ENCODE measurements around the gene LAMC3. TPM values are rescaled to one million over a fixed set of nuclear protein-coding genes. Genes with fewer than 3 reads are reported as not detected.

Gene LAMC3
- total RNA-seq, 3 donors from 2014 or later = 2.1 to 8.5 (median 7.8) TPM

- no peak overlapping the region for H3K4me3 ChIP-seq
- no peaks in the 10 kb centered on the region for H3K4me1 ChIP-seq
- no peaks in the 10 kb centered on the region for H3K9me3 ChIP-seq
- no peaks in the 10 kb centered on the region for H3K36me3 ChIP-seq
- peak overlapping the region; percentile 30 to 61 for H3K27ac ChIP-seq
- no peaks in the 10 kb centered on the region for H3K27me3 ChIP-seq
- intact Hi-C loops (cut with DNase I; ENCODE audit: low total_unique reads) = no loop called here
- no peak for DNase-seq (ENCODE audit: low spot score in 2 of 2)
- TF ChIP-seq POLR2A (IDR thresholded peaks at IDR 0.05) (no peak), POLR2AphosphoS5 (IDR thresholded peaks at IDR 0.05) (no peak), CTCF (IDR thresholded peaks at IDR 0.05) (no peak)
Observed at GRCh38 chr9:131017067-131017466, 8.1 kb downstream of the LAMC3 start.

DNA sequence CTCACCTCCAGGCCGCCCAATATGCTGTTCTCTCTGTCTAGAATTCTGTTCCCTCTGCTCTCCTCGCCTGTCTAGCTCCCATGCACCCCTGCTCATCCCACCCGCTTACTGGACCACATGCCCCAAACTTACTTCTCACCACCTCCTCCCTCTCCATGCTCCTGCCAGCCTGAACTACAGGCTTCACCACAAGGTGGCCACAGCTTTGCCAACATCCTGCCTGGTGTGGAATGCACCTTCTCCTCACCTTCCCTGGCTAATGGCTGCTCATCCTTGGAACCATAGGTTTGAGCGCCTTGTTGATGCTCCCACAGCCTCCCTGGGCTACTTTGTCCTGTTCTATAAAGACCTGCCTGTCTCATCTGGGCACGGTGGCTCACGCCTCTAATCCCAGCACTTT lies 9.6 kb downstream of the LAMC3 start:
- peak overlapping the region in 1 of 2 donors; percentile 8 for H3K27ac ChIP-seq
- intact Hi-C loops (cut with DNase I; ENCODE audit: low total_unique reads) = no loop called here
- no peaks in the 10 kb centered on the region for H3K9me3 ChIP-seq

DNA sequence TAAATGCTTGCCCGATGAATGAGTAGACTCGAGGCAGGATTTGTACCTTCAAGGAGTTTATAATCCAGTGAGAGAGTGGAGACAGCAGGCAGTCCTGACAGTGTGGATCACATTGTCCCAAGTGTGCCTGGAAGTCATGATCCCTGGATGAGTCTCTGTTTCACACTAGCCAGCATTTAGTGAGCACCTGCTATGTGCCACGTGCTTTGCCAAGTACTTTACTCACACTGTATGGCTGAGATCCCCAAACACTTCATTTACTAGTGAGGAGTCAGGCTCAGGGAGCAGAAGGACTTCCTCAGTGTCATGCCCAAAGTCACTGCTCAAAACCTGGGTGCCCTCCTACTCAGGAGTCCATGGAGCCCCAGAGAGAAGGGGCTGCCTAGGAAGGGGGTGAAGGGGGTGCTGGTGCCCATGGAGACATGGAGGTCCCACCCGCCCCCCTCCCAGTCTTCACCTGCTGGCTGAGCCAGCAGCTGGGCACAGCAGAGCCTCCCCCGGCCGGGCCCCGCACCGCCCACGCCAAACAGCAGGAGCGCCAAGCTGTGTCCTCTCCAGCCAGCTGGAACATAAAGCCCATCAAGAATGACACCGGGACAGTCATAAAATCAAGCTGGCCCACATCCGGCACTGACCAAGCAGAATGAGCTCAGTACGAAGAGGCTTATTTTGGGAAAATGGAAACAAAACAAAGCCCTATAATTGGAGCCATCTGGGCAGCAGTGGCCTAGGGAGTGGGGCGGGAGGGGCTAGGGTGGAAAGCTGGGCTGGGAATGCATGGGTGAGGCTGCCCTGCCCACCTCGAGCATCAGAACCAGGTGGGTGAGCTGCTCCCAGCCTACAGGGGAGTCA lies 10.6 kb downstream of the LAMC3 start:
- TF ChIP-seq POLR2AphosphoS5 (IDR thresholded peaks at IDR 0.05) (no peak), CTCF (IDR thresholded peaks at IDR 0.05) (no peak), POLR2A (IDR thresholded peaks at IDR 0.05) (no peak)
- Histone ChIP-seq H3K4me3 (no peak overlapping the region), H3K27me3 (no peaks in the 10 kb centered on the region), H3K36me3 (no peaks in the 10 kb centered on the region), H3K9me3 (no peaks in the 10 kb centered on the region), H3K27ac (peak overlapping the region; percentile 55 to 73), H3K4me1 (no peaks in the 10 kb centered on the region)
- intact Hi-C loops (cut with DNase I; ENCODE audit: low total_unique reads) = no loop called here
- no peak for DNase-seq (ENCODE audit: low spot score in 2 of 2)

More for the DNA sequence above, 9.6 kb downstream of the LAMC3 start:
- DNase-seq (ENCODE audit: low spot score in 2 of 2) = no peak
- no peak for TF ChIP-seq POLR2A (IDR thresholded peaks at IDR 0.05)
- TF ChIP-seq POLR2AphosphoS5 (IDR thresholded peaks at IDR 0.05) = no peak
- TF ChIP-seq CTCF (IDR thresholded peaks at IDR 0.05) = no peak
- no peaks in the 10 kb centered on the region for H3K27me3 ChIP-seq
- no peaks in the 10 kb centered on the region for H3K4me1 ChIP-seq
- H3K4me3 ChIP-seq = no peak overlapping the region
- no peaks in the 10 kb centered on the region for H3K36me3 ChIP-seq

DNA sequence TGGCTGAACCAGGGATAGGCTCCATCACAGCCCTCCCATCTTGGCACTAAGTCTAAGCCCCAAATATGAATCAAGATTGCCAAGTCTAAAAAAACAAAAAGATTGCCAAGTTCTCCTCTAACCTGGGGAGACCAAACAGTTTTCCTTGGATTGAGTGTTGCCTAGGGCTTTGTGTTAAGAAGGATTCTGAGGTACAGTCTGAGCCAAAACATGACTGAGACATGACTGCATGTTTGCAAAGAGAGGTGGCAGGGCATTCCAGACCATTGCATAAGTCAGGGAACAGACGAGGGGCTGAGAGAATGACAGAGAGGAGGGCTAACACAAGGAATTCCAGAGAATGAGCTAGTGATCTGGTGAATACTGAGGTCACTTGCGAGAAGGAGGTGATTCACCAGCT lies 11.4 kb downstream of the LAMC3 start:
- H3K27ac ChIP-seq = peak overlapping the region; percentile 55 to 73
- TF ChIP-seq POLR2A (IDR thresholded peaks at IDR 0.05) (no peak), CTCF (IDR thresholded peaks at IDR 0.05) (no peak), POLR2AphosphoS5 (IDR thresholded peaks at IDR 0.05) (no peak)
- no peak overlapping the region for H3K4me3 ChIP-seq
- H3K36me3 ChIP-seq = no peaks in the 10 kb centered on the region
- H3K9me3 ChIP-seq = no peaks in the 10 kb centered on the region
- no peaks in the 10 kb centered on the region for H3K27me3 ChIP-seq
- H3K4me1 ChIP-seq = no peaks in the 10 kb centered on the region
- intact Hi-C loops (cut with DNase I; ENCODE audit: low total_unique reads) = no loop called here
- no peak for DNase-seq (ENCODE audit: low spot score in 2 of 2)

DNA sequence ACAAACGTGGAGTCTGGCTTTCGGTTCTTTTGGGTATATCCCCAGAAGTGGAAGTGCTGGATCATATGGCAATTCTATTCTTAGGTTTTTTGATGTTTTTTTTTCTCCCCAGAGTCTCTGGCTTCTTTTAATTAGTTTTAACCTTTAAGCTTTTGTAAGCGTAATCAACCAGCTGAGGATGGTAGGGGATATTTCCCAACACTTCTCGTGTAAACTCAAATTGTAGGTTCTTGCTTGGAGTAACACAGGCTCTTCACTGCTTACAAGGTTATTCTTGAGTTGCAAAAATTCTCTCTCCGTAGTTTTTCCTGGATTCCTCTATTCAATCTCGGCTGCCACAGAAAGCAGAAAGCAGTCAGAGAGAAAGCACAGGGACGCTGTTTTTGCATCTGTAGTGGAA lies 11.9 kb downstream of the LAMC3 start:
- Histone ChIP-seq H3K4me3 (no peak overlapping the region), H3K27ac (no peak overlapping the region), H3K27me3 (no peaks in the 10 kb centered on the region), H3K36me3 (no peaks in the 10 kb centered on the region), H3K9me3 (no peaks in the 10 kb centered on the region), H3K4me1 (no peaks in the 10 kb centered on the region)
- intact Hi-C loops (cut with DNase I; ENCODE audit: low total_unique reads) = no loop called here
- no peak for TF ChIP-seq CTCF (IDR thresholded peaks at IDR 0.05)
- TF ChIP-seq POLR2AphosphoS5 (IDR thresholded peaks at IDR 0.05) = no peak
- TF ChIP-seq POLR2A (IDR thresholded peaks at IDR 0.05) = no peak
- no peak for DNase-seq (ENCODE audit: low spot score in 2 of 2)

Measured in breast epithelium (tissue), 4 donors.